Hepatocyte (in vitro differentiated cells): ENCODE data around the gene PTPRO.

Source experiments
- CTCF ChIP-seq: fragments of 200-600 bp; sonication (generic); IDR thresholded peaks from 2 replicates; pipeline ENCODE4 v1.5.1; 2016; ENCODE audit warnings: antibody characterized with exemption, mild to moderate bottlenecking; ENCODE audit not compliant: poor library complexity
- EZH2 ChIP-seq: fragments of 200-600 bp; sonication (generic); IDR thresholded peaks from 2 replicates; pipeline ENCODE4 v1.6.1; 2016; ENCODE audit warnings: antibody characterized with exemption, mild to moderate bottlenecking, borderline replicate concordance

DNA sequence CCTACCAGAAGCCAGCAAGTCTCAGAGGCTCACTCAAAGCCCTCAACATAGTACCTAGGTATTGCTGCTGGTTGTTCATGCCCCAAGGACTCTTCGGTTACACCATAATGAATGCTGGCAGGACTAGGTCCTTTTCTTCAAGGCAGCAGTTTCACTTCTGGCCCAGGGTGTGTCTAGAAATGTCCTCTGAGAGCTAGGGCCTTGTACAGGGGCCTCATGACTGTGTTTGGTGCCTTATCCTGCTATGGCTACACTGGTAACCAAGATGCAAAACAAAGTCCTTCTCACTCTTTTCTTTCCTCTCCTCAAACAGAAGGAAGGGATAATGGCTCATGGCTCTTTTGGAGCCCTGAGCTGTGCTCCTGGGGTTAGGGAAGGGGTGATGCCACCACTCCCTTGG lies 15.2 kb upstream of the PTPRO start:
- no peak for TF ChIP-seq CTCF
- TF ChIP-seq EZH2 = no peak
